Caco-2 (cell line): Measurements from ENCODE around the gene GRIK4. TPM values are rescaled to one million over a fixed set of nuclear protein-coding genes. Genes with fewer than 3 reads are reported as not detected.

Source experiments
- BruUV-seq: library from RNA; stranded (reverse); fragments of 400-500 nt; replicated peaks from 2 replicates; lab custom pipeline; 2021; lab: Mats Ljungman, UMichigan
- CTCF ChIA-PET: fragments of 300-600 bp; sonication (Branson Sonifier 250); formaldehyde crosslinking; loops from one replicate; lab custom pipeline; 2022; ENCODE audit warnings: antibody characterized with exemption; lab: Charles Lee
- POLR2A ChIA-PET: fragments of 300-600 bp; sonication (Branson Sonifier 250); formaldehyde crosslinking; loops from one replicate; lab custom pipeline; 2022; ENCODE audit warnings: antibody characterized with exemption; lab: Charles Lee
- DNase-seq, 2 experiments: peaks; one replicate each; pipeline versions ENCODE4 v3.0.0 to v3.0.0-alpha.2; 2020 to 2022
- H3K27me3 ChIP-seq: replicated peaks from 2 replicates; pipeline ENCODE4 v1.6.0; 2011; ENCODE audit warnings: low read length; ENCODE audit not compliant: control insufficient read depth, insufficient read depth
- H3K36me3 ChIP-seq: 2 replicates; pipeline ENCODE4 v1.5.1; 2011; ENCODE audit warnings: low read length; ENCODE audit not compliant: control insufficient read depth, insufficient read depth
- H3K4me1 ChIP-seq: fragments of 250-450 bp; sonication (Bioruptor Pico); 2 replicates; pipeline ENCODE4 v1.5.1; 2020; ENCODE audit warnings: mild to moderate bottlenecking
- H3K4me3 ChIP-seq: 2 replicates; pipeline ENCODE4 v1.5.1; 2011; ENCODE audit warnings: low read depth, mild to moderate bottlenecking, control low read depth, low read length
- H3K9me3 ChIP-seq: fragments of 250-450 bp; sonication (Bioruptor Pico); 2 replicates; pipeline ENCODE4 v1.5.1; 2020; ENCODE audit warnings: mild to moderate bottlenecking, moderate library complexity
- H3K27ac Mint-ChIP-seq: one replicate; pipeline ENCODE4 v1.8.0; 2022; ENCODE audit warnings: mixed read lengths; ENCODE audit not compliant: unreplicated experiment
- H3K27me3 Mint-ChIP-seq: one replicate; pipeline ENCODE4 v1.8.0; 2022; ENCODE audit warnings: mixed read lengths; ENCODE audit not compliant: insufficient read depth, unreplicated experiment
- H3K36me3 Mint-ChIP-seq: one replicate; pipeline ENCODE4 v1.8.0; 2022; ENCODE audit warnings: mild to moderate bottlenecking, mixed read lengths; ENCODE audit not compliant: insufficient read depth, unreplicated experiment
- H3K4me1 Mint-ChIP-seq: one replicate; pipeline ENCODE4 v1.8.0; 2022; ENCODE audit warnings: low read depth, mixed read lengths; ENCODE audit not compliant: unreplicated experiment
- H3K4me3 Mint-ChIP-seq: one replicate; pipeline ENCODE4 v1.8.0; 2022; ENCODE audit warnings: mild to moderate bottlenecking, moderate library complexity, mixed read lengths; ENCODE audit not compliant: unreplicated experiment
- H3K9me3 Mint-ChIP-seq: one replicate; pipeline ENCODE4 v1.8.0; 2022; ENCODE audit warnings: mixed read lengths; ENCODE audit not compliant: unreplicated experiment
- intact Hi-C: fragments of 100-400 bp; cut with micrococcal nuclease; formaldehyde crosslinking; loops from one replicate; pipeline ENCODE4 v1.10.0; 2022; ENCODE audit not compliant: unreplicated experiment
- total RNA-seq: library from RNA; stranded (reverse); gene quantifications from 2 replicates; pipeline ENCODE4 v1.2.3, GENCODE V29; 2022
- TF ChIP-seq, protein P1 (sequence below), 2 experiments: fragments of 200-600 bp in 1 of 2; IDR thresholded peaks; 1 replicate in 1 of 2; 2 replicates in 1 of 2; pipeline versions ENCODE4 v1.5.1 to v1.8.0; 2011 to 2022; ENCODE audit warnings: antibody characterized with exemption in 1 of 2, control low read depth in 1 of 2, inconsistent platforms in 1 of 2, low read depth in 1 of 2, low read length in 1 of 2, mild to moderate bottlenecking in 1 of 2, moderate library complexity in 1 of 2; ENCODE audit not compliant: insufficient read depth in 1 of 2, severe bottlenecking in 1 of 2, unreplicated experiment in 1 of 2

The GRIK4 gene
- total RNA-seq, 1 experiment from 2014 or later = 2.0 TPM

DNA sequence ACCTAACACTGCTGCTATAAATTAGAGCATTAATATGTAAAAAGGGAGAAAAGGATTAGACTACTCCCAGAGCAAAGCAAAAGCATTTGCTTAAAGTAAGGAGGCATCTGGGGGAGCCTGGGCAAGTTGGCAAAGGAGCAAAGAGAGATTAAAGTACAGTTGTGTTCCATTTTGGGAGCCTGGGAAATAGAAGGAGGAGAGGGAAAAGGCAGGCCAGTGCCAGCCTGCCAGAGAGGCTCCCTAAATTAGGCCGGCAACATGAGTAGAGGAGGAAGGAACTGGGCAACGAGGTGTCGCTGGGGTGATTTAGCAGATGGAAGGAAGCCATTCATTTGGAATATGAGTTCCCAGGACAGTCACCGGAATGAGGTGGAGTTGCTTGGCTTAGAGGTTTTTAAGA, 326.1 kb downstream of the GRIK4 start:
- Mint-ChIP-seq H3K4me3 (no peak overlapping the region), H3K4me1 (peaks cover 11% of the 10 kb centered on the region), H3K9me3 (no peaks in the 10 kb centered on the region), H3K27me3 (no peaks in the 10 kb centered on the region), H3K27ac (no peak overlapping the region), H3K36me3 (no peaks in the 10 kb centered on the region)
- TF ChIP-seq, protein P1, sequence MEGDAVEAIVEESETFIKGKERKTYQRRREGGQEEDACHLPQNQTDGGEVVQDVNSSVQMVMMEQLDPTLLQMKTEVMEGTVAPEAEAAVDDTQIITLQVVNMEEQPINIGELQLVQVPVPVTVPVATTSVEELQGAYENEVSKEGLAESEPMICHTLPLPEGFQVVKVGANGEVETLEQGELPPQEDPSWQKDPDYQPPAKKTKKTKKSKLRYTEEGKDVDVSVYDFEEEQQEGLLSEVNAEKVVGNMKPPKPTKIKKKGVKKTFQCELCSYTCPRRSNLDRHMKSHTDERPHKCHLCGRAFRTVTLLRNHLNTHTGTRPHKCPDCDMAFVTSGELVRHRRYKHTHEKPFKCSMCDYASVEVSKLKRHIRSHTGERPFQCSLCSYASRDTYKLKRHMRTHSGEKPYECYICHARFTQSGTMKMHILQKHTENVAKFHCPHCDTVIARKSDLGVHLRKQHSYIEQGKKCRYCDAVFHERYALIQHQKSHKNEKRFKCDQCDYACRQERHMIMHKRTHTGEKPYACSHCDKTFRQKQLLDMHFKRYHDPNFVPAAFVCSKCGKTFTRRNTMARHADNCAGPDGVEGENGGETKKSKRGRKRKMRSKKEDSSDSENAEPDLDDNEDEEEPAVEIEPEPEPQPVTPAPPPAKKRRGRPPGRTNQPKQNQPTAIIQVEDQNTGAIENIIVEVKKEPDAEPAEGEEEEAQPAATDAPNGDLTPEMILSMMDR (IDR thresholded peaks at IDR 0.05; ENCODE audit: insufficient read depth in 1 of 2, low read depth in 1 of 2, low read length in 1 of 2, severe bottlenecking in 1 of 2, unreplicated experiment in 1 of 2) = no peak
- no peaks in the 10 kb centered on the region for H3K27me3 ChIP-seq
- H3K4me3 ChIP-seq = no peak overlapping the region
- intact Hi-C loops = no loop called here
- no TSS peak for BruUV-seq
- CTCF ChIA-PET = interaction anchor here (0.7 kb wide), 1 partner anchor 349 kb away, joined by 9 read pairs; no protein-coding TSS in a partner anchor
- H3K4me1 ChIP-seq = no peaks in the 10 kb centered on the region
- POLR2A ChIA-PET = no interaction called here
- H3K9me3 ChIP-seq = no peaks in the 10 kb centered on the region
- DNase-seq = no peak
- H3K36me3 ChIP-seq = no peaks in the 10 kb centered on the region

DNA sequence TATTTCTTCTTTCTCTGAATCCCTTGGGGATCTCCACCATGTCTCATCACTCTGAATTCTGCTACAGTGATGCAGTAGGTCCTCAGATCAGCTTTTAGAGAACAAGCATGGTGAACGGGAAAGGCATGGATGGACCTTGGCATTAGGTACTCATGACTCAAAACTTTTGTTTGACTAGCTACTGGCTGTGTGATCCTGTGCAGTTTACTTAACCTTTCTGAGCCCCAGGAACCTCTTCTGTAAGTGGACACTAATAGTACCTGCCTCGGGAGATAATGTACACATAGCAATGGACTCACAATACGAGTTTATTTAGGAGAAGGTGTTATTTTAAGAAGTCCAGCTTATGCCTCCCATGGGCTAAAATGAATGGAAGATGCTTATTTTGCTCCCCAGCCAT, 327.7 kb downstream of the GRIK4 start:
- no peaks in the 10 kb centered on the region for H3K27me3 ChIP-seq
- Mint-ChIP-seq H3K9me3 (no peaks in the 10 kb centered on the region), H3K4me3 (no peak overlapping the region), H3K4me1 (peaks cover 11% of the 10 kb centered on the region), H3K36me3 (no peaks in the 10 kb centered on the region), H3K27ac (no peak overlapping the region), H3K27me3 (no peaks in the 10 kb centered on the region)
- intact Hi-C loops = no loop called here
- TF ChIP-seq, protein P1 (IDR thresholded peaks at IDR 0.05; ENCODE audit: insufficient read depth in 1 of 2, low read depth in 1 of 2, low read length in 1 of 2, severe bottlenecking in 1 of 2, unreplicated experiment in 1 of 2) = no peak
- no peaks in the 10 kb centered on the region for H3K4me1 ChIP-seq
- ChIA-PET POLR2A (no interaction called here), CTCF (interaction anchor here (0.5 to 0.6 kb wide), 2 partner anchors 263 to 1008 kb away, joined by 3 read pairs; no protein-coding TSS in a partner anchor)
- no peak overlapping the region for H3K4me3 ChIP-seq
- no peaks in the 10 kb centered on the region for H3K9me3 ChIP-seq
- no peak for DNase-seq
- BruUV-seq = no TSS peak
- no peaks in the 10 kb centered on the region for H3K36me3 ChIP-seq

DNA sequence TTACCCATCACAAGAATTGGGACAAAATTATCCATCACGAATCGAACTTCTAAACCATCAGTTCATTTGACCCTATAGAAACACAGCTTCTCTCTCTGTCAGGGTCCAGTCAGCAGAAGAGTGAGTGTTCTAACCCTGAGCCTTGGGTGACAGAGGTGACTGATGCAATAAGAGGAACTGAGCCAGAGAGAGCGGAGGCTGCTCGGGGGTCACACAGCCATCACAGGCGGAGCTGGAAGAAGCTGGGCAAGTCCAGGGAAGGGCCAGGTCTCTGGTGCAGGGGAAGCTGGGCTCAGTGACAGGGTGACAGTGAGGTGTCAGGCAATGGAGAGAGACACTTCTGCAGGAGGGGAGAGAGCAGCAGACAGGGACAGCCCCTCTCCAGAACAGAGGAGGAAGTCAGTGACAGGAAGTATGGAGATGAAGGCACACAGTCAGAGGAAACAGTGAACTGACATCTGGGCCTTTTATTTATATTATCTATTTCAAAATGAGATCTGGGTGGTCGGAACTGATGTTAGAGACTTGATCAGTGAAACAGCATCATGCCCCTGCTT, 328.4 kb downstream of the GRIK4 start:
- H3K36me3 Mint-ChIP-seq = no peaks in the 10 kb centered on the region
- H3K4me1 ChIP-seq = no peaks in the 10 kb centered on the region
- no peaks in the 10 kb centered on the region for H3K9me3 ChIP-seq
- TF ChIP-seq, protein P1 (IDR thresholded peaks at IDR 0.05; ENCODE audit: insufficient read depth in 1 of 2, low read depth in 1 of 2, low read length in 1 of 2, severe bottlenecking in 1 of 2, unreplicated experiment in 1 of 2) = no peak
- DNase-seq = no peak
- POLR2A ChIA-PET = no interaction called here
- H3K27me3 ChIP-seq = peaks cover 2% of the 10 kb centered on the region; the same call in 1 of the 2 replicates
- no peaks in the 10 kb centered on the region for H3K9me3 Mint-ChIP-seq
- no TSS peak for BruUV-seq
- no peak overlapping the region for H3K4me3 Mint-ChIP-seq
- CTCF ChIA-PET = interaction anchor here (0.5 kb wide), 1 partner anchor 1007 kb away, joined by 3 read pairs; no protein-coding TSS in a partner anchor
- no peaks in the 10 kb centered on the region for H3K36me3 ChIP-seq
- H3K4me3 ChIP-seq = no peak overlapping the region
- H3K4me1 Mint-ChIP-seq = peaks cover 11% of the 10 kb centered on the region
- no peak overlapping the region for H3K27ac Mint-ChIP-seq
- H3K27me3 Mint-ChIP-seq = no peaks in the 10 kb centered on the region
- intact Hi-C loops = no loop called here
